Stimulated activated CD8-positive, alpha-beta memory T cell treated with anti-CD3 and anti-CD28 coated beads, Interleukin-15, amount 100 ng/mL, for 1 hour (primary cell): Measurements from ENCODE around the gene MYLK3.

ENCODE experiments used
- DNase-seq: peaks from one replicate; pipeline ENCODE4 v3.0.0-alpha.2; 2020; ENCODE audit warnings: low read depth

MYLK3 gene

GRCh38 chr16:46757339-46758050 lies 9.4 kb upstream of the MYLK3 start:
- DNase-seq, result no peak

GRCh38 chr16:46756772-46757171 lies 8.6 kb upstream of the MYLK3 start:
- no peak for DNase-seq

GRCh38 chr16:46753015-46753414 lies 4.9 kb upstream of the MYLK3 start:
- DNase-seq, result no peak

- DNase-seq, result no peak
These were observed 3.2 kb upstream of the MYLK3 start for GRCh38 chr16:46751381-46751780.

- DNase-seq, result no peak
These were observed 896 bp upstream of the MYLK3 start for GRCh38 chr16:46748775-46749705.

- DNase-seq, result no peak
These were observed 1.0 kb downstream of the MYLK3 start for GRCh38 chr16:46746821-46747776.

GRCh38 chr16:46745617-46746016 lies 2.5 kb downstream of the MYLK3 start:
- no peak for DNase-seq

GRCh38 chr16:46743232-46743719 lies 4.9 kb downstream of the MYLK3 start:
- no peak for DNase-seq

- DNase-seq, result no peak
These were observed 8.2 kb downstream of the MYLK3 start for GRCh38 chr16:46739934-46740333.

- DNase-seq, result no peak
These were observed 10.4 kb downstream of the MYLK3 start for GRCh38 chr16:46737621-46738214.

GRCh38 chr16:46736695-46737094 lies 11.4 kb downstream of the MYLK3 start:
- no peak for DNase-seq

GRCh38 chr16:46733319-46733830 lies 14.8 kb downstream of the MYLK3 start:
- DNase-seq, result no peak

- no peak for DNase-seq
These were observed 15.6 kb downstream of the MYLK3 start for GRCh38 chr16:46732561-46732960.

GRCh38 chr16:46731691-46732555 lies 16.2 kb downstream of the MYLK3 start:
- DNase-seq, result no peak

- no peak for DNase-seq
These were observed 17.1 kb downstream of the MYLK3 start for GRCh38 chr16:46730801-46731690.

- DNase-seq, result no peak
These were observed 18.0 kb downstream of the MYLK3 start for GRCh38 chr16:46730126-46730525.

- DNase-seq, result no peak
These were observed 18.7 kb downstream of the MYLK3 start for GRCh38 chr16:46729326-46729995.

- DNase-seq, result no peak
These were observed 19.3 kb downstream of the MYLK3 start for GRCh38 chr16:46728806-46729205.

- DNase-seq, result no peak
These were observed 20.5 kb downstream of the MYLK3 start for GRCh38 chr16:46727630-46728029.
